G401 (cell line): Measurements from ENCODE around the gene CEBPB. TPM values are rescaled to one million over a fixed set of nuclear protein-coding genes. Genes with fewer than 3 reads are reported as not detected.

Experiments
- DNase-seq: peaks from one replicate; pipeline ENCODE4 v3.0.0-alpha.2; 2015; ENCODE audit warnings: low spot score
- in situ Hi-C: cut with HindIII; loops from 2 replicates; pipeline ENCODE4 v1.10.0; 2016; ENCODE audit warnings: low sequenced_read_pairs, mixed read lengths
- total RNA-seq: library from RNA; depleted of rRNA; stranded (reverse); fragments of >200 nt; shearing (Covaris generic); gene quantifications from 2 replicates; pipeline ENCODE4 v1.2.3, GENCODE V29; 2014; rRNA removed

CEBPB gene
- total RNA-seq, 1 experiment from 2014 or later: 24.9 TPM

- DNase-seq: no peak
- in situ Hi-C loops: no loop called here
Observed at GRCh38 chr20:50238081-50238800, 47.6 kb downstream of the CEBPB start.

- in situ Hi-C loops: no loop called here
- DNase-seq: no peak
Observed at GRCh38 chr20:50240092-50240491, 49.5 kb downstream of the CEBPB start.

DNA sequence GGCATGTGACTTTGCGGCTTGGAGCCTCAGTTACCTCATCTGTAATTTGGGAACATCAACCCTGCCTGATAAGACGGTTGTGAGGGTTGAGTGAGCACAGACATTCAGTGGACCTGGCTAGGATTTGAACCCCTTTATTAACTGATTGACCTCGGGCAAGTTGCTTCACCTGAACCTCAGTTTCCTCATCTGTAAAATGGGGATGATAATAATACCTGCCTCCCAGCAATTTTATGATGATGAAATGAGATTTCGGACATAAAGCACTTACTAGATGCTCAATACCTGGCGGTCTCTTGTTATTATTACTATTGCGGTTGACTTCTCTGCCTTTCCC lies 51.5 kb downstream of the CEBPB start:
- no peak for DNase-seq
- in situ Hi-C loops: no loop called here

Other genes with a start within 250 kb of the CEBPB start
- gene SNAI1, start 207.8 kb upstream of the CEBPB start, total RNA-seq: 2.9 and 7.5 TPM in 2 replicates
- 33.0 and 40.9 TPM in 2 replicates for gene UBE2V1, start 77.7 kb upstream of the CEBPB start, total RNA-seq
- gene PEDS1, start 37.1 kb upstream of the CEBPB start, total RNA-seq: 42.7 and 45.5 TPM in 2 replicates